Thyroid gland (tissue), 4 donors: ENCODE results near the gene SPOCK1. TPM values are rescaled to one million over a fixed set of nuclear protein-coding genes. Genes with fewer than 3 reads are reported as not detected.

Experiments used
- DNase-seq, 2 donors: peaks; one replicate each; pipeline ENCODE4 v3.0.0-alpha.2; 2019
- H3K27ac ChIP-seq, 3 donors: fragments of 200-600 bp; sonication (generic); 1 replicate in 2 of 3; 2 replicates in 1 of 3; pipeline ENCODE4 v1.5.1; 2016 to 2019; ENCODE audit warnings: mild to moderate bottlenecking in 1 of 3, moderate library complexity in 1 of 3
- H3K27me3 ChIP-seq: fragments of 200-600 bp; sonication (generic); one replicate; pipeline ENCODE4 v1.5.1; 2019
- H3K36me3 ChIP-seq, 2 donors: fragments of 200-600 bp; sonication (generic); one replicate each; pipeline ENCODE4 v1.5.1; 2016 to 2019
- H3K4me1 ChIP-seq, 2 donors: fragments of 200-600 bp; sonication (generic); one replicate each; pipeline ENCODE4 v1.5.1; 2017 to 2019
- H3K4me3 ChIP-seq, 3 donors: fragments of 200-600 bp; sonication (generic); replicated peaks in 1 of 3; 1 replicate in 2 of 3; 2 replicates in 1 of 3; pipeline ENCODE4 v1.5.1; 2016; ENCODE audit warnings: mild to moderate bottlenecking in 1 of 3
- H3K9me3 ChIP-seq: fragments of 200-600 bp; sonication (generic); one replicate; pipeline ENCODE4 v1.5.1; 2017
- CTCF ChIP-seq, 6 experiments: fragments of 200-600 bp in 3 of 6; fragments of 450-650 bp in 3 of 6; sonication (generic) in 3 of 6; IDR thresholded peaks; one replicate each; pipeline ENCODE4 v1.5.1; 2016 to 2019; ENCODE audit warnings: antibody characterized with exemption in 6 of 6, mild to moderate bottlenecking in 2 of 6, inconsistent platforms in 1 of 6, moderate library complexity in 1 of 6
- POLR2A ChIP-seq, 2 donors: fragments of 450-650 bp; IDR thresholded peaks; one replicate each; pipeline ENCODE4 v1.6.1; 2017; ENCODE audit warnings: antibody characterized with exemption in 2 of 2, mild to moderate bottlenecking in 2 of 2, moderate library complexity in 1 of 2
- WGBS, 2 donors: methylation state at CpG; one replicate each; pipeline ENCODE4 v1.1.5; 2017; 5-methylcytosine and 5-hydroxymethylcytosine counted together
- intact Hi-C: fragments of 100-400 bp; cut with DNase I; formaldehyde crosslinking; loops from one replicate; pipeline ENCODE4 v1.15.1; 2023
- total RNA-seq, 4 donors: library from RNA; depleted of rRNA; stranded (reverse); fragments of >200 nt; gene quantifications; one replicate each; pipeline ENCODE4 v1.2.3, GENCODE V29; 2016

SPOCK1 gene
- total RNA-seq, 4 donors from 2014 or later: 15.8 to 34.1 (median 27.5) TPM

DNA sequence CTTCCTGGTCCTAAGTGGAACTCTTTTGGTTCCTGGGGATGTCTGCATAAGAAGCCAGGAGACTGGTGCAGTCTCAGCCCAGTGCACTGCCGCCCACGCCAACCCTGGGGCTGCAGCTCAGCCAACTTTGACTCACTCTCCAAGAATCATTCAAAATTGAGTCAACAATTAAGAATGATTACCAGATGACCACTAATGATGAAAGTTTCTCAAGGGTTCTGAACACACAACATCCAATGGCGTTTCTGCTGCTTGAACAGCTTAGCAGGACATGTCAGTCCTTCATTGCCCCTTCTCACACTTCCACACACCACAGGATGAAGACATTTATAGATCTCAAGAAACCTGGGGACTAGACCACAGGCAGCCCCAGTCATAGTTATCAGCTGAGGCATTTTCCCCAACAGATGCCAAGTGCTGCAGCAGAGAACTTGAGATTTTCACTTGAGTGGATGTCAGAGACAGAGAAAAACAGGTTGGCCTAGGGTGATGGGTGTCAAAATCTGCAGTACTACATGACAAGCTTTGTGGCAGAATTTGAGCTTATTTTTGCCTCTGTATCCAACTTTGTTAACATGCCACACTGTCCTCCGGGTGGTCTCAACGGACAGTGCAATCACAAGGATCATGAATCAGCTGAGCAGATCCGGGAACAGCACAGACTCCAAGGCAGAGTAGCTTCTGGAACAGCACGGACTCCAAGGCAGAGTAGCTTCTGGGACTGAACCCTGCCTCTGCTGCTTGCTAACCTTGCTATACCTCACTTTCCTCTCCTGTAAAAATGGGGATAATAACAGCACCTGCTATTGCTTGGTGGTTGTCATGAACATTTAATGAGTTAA lies 356.1 kb downstream of the SPOCK1 start:
- H3K4me3 ChIP-seq: no peak overlapping the region
- no peaks in the 10 kb centered on the region for H3K9me3 ChIP-seq
- H3K27me3 ChIP-seq: no peaks in the 10 kb centered on the region
- no peaks in the 10 kb centered on the region for H3K36me3 ChIP-seq
- intact Hi-C loops: no loop called here
- no peak for TF ChIP-seq POLR2A (IDR thresholded peaks at IDR 0.05)
- TF ChIP-seq CTCF (IDR thresholded peaks at IDR 0.05): no peak
- H3K4me1 ChIP-seq: peaks cover 5 to 10% of the 10 kb centered on the region in 2 donors
- DNase-seq: peak; percentile 72 to 79
- peak overlapping the region in 1 of 3 donors; percentile 13 for H3K27ac ChIP-seq
- WGBS, 2 donors: 45 to 66% methylated on average over 7 of the region's 7 CpGs

- peaks cover 5 to 10% of the 10 kb centered on the region in 2 donors for H3K4me1 ChIP-seq
- no peaks in the 10 kb centered on the region for H3K9me3 ChIP-seq
- intact Hi-C loops: no loop called here
- H3K27ac ChIP-seq: no peak overlapping the region
- H3K4me3 ChIP-seq: no peak overlapping the region
- no peaks in the 10 kb centered on the region for H3K36me3 ChIP-seq
- 51 to 67% methylated on average over 3 of the region's 3 CpGs for WGBS, 2 donors
- no peak for TF ChIP-seq POLR2A (IDR thresholded peaks at IDR 0.05)
- TF ChIP-seq CTCF (IDR thresholded peaks at IDR 0.05): no peak
- peak in 1 of 2 donors; percentile 1 for DNase-seq
- H3K27me3 ChIP-seq: no peaks in the 10 kb centered on the region
Measured at GRCh38 chr5:137142346-137142745, 356.8 kb downstream of the SPOCK1 start.

GRCh38 chr5:137141779-137142178 lies 357.3 kb downstream of the SPOCK1 start:
- Histone ChIP-seq H3K4me3 (no peak overlapping the region), H3K27me3 (no peaks in the 10 kb centered on the region), H3K9me3 (no peaks in the 10 kb centered on the region), H3K36me3 (no peaks in the 10 kb centered on the region), H3K4me1 (peaks cover 5 to 10% of the 10 kb centered on the region in 2 donors), H3K27ac (no peak overlapping the region)
- TF ChIP-seq CTCF (IDR thresholded peaks at IDR 0.05) (no peak), POLR2A (IDR thresholded peaks at IDR 0.05) (no peak)
- intact Hi-C loops: no loop called here
- 57 to 60% methylated on average over 3 of the region's 3 CpGs for WGBS, 2 donors
- DNase-seq: no peak

- WGBS, 2 donors: 47 to 67% methylated on average over 2 to 3 of the region's 3 CpGs
- H3K36me3 ChIP-seq: no peaks in the 10 kb centered on the region
- H3K4me1 ChIP-seq: peaks cover 1% of the 10 kb centered on the region in 2 donors
- H3K4me3 ChIP-seq: no peak overlapping the region
- no peak for DNase-seq
- H3K27ac ChIP-seq: no peak overlapping the region
- H3K27me3 ChIP-seq: no peaks in the 10 kb centered on the region
- TF ChIP-seq POLR2A (IDR thresholded peaks at IDR 0.05) (no peak), CTCF (IDR thresholded peaks at IDR 0.05) (no peak)
- no peaks in the 10 kb centered on the region for H3K9me3 ChIP-seq
- intact Hi-C loops: no loop called here
Measured at GRCh38 chr5:137136991-137137632, 362.0 kb downstream of the SPOCK1 start.
